GM18909 (cell line): ENCODE results near the gene SYNPO.

ENCODE experiments used
- ATAC-seq: cut with Tn5 transposase; IDR thresholded peaks from one replicate; pipeline ENCODE4 v1.9.1; 2021; ENCODE audit warnings: mild to moderate bottlenecking; ENCODE audit not compliant: unreplicated experiment, poor library complexity

The SYNPO gene

DNA sequence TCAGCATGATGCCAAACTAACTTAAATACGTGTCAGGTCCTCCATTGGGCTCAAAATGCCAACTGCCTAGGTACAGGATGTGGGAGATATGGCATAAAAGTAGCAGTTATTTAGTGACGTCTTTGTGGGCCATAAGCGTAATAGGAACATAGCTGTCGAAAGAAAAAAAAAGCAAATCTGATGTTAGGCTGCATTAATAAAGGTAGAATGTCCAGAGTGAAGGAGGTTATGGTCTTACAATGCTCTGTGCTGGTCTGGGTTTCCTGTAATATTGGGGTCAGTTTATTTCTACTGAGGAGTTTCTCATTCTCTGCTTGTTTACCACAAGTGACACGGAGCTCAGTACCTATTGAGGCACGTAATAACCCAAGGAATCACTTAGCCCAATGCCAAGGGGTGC lies 33.4 kb upstream of the SYNPO start:
- no peak for ATAC-seq

DNA sequence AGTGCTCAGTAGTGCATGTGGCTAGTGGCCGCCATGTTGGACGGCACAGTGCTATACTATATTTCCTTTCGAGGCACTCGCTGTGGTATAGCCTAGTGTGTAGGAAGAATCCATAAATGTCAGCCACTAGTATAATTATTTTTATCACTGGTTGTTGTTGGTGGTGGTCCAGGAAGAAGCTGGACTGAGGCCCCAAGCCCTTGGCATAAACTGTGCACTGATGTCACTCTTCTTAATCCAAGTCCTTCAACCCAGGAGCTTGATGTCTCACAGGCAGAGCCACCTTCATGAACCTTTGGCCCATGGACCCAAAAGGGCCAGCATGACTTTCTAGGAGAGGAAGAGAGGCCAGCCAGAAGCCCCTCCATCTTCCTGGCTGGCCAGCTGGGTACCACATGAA lies 32.5 kb upstream of the SYNPO start:
- no peak for ATAC-seq

DNA sequence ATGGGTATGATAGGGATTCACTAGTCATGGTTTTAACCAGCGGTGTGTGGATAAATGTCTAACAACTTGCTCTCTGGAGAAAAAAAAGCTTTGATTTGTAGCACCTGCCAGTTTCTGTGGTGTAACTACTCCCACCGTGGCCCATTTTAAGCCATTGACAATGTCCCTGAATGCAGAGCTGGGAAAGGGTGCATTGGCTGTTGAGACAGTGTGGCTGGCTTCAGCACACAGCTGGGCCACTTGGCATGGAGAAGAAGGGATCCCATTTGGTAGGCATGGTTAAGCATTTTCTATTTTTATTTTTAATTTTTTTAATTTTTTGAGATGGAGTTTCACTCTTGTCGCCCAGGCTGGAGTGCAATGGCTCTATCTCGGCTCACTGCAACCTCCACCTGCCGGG lies 31.5 kb upstream of the SYNPO start:
- ATAC-seq = no peak

DNA sequence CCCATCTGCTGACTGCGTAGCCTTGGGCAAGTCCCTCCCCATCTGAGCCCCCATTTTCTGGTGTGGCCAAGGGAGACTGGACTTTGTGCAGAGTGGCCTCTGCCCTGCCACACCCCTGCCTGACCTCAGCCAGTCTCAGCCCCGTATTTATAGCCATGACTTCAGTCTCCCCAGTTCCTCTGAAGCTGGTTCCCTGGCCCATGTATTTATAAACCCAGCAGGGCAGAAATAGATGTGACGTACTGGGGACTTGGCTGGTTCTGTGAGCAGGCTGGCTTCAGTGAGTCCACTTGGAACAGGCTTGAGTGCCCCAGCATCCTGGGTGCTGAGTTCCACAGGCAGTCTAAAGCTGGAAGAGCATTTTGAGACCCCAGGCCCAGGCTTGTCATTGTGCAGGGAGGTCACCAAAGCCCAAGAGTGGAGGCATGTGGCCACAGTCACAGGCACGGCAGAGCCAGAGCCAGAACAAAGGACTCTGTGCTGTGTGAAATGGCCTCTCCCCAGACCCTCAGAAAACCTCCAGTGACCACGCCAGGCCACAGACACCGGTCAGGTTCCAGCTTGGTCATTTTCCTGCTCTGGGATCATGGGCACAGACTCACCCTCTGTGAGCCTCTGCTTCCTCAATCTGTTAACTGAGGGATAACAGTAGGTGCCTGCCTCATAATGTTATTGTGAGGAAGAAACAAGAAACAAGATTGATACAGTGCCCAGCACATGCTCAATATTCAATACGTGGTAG lies 30.4 kb upstream of the SYNPO start:
- no peak for ATAC-seq

DNA sequence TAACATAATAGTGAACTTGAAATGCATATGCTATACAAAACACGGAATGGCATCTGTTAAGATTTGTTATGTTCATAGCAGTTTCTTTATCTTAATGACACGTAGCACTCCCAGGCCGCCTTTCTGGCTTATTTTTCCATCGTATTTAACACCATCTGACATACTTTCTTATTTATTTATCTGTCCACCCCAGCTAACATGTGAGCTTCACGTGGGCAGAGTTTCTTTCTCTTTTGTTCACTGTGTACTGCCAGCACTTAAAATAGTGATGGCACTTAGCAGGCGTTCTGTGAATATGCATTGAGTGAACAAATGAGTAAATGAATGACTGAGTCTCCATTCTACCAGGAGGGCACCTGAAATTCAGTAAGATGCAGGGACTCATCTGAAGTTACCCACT lies 29.4 kb upstream of the SYNPO start:
- no peak for ATAC-seq

DNA sequence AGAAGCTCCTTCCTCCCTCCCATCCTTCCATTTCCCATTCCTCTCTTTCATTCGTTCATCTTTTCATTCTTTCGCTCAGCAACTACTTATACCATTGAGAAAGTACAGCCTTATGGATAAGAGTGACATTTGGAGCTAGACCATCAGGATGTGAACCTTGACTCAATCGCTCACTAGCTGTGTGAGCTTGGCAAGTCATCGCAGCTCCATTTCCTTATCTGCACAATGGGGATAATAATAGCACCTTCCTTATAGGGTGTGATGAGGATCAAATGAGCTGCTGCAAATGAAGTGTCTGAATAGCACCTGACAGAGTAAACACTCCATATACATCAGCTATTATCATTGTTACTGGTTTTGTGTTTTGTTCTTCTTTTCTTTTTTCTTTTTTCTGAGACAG lies 28.1 kb upstream of the SYNPO start:
- no peak for ATAC-seq

DNA sequence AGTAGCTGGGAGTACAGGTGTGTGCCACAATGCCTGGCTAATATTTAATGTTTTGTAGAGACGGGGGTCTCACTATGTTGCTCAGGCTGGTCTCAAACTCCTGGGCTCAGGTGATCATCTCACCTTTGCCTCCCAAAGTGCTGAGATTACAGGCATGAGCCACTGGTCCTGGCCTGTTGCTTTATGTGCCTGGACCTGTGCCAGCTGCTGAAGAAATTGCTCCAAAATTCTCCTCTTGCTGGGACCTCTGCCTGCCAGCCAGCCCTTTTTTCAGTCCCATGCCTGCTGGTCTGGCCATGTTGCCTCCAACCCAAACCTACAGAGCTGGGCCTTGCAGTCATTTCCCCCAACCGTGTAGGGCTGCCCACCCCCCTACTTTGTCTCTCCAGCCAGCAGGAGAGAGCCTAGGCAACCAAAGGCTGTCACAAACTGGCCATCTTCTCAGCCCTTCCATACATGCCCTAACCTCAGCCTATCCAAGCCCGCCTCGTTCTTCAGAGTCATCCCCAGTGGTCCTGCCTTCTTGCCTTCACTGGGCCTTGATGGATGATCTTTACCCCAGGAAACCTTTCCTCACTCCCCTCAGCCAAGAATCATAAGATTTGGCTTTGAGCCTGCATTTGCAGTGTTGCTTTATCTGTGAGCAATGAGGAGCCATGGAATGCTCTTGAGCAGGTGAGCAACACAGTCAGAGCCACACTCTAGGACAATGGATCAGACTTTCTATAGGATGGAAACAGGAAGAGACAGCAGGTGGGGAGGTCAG lies 27.4 kb upstream of the SYNPO start:
- no peak for ATAC-seq

DNA sequence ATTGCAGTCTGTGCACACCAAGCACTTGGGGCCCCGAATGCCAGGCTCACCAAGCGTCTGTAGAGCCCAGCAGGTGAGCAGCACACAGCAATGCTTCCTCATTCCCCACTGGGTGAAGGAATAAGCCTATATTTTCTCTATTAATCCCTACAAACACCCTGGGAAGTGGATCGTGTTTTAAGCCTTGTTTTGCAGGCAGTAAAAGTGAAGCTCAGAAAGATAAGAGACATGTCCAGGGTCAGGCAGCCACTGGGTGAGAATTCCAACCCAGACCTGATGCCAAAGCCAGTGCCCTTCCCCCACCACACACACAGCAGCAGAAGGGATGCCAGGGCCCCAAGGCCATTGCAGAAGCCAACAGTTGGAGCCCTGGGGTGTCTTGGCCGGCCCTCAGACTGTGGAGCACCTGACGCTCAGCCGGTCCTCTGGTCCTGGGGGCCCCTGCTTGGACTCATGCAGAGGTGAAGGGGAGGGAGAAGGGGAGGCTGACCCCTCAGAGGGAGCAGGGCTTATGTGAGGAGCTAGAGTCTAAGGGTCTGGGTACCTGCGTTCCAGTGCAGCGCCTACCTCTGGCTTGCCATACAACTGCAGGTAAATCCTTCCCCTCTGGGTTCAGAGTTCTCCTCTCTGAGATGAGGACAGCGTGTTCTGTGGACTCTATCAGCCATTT lies 26.3 kb upstream of the SYNPO start:
- ATAC-seq = no peak

DNA sequence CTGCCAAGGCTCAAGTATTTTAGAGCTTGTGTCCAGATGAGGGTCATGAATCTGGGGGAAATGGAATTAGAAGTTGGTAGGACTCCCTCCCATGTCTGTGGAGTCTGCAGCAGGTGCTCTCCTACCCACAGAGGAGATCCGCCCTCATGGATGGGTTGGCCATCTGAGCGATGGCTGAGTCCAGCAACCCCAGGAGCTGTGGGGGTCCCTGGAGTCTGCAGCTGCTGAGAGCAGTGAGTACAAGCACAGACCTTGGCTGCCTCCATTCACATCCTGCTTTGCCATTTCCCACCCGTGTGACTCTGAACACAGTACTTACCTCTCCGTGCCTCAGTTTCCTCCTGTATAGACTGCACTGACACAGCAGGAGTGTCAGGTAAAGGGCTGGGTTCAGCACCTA lies 25.8 kb upstream of the SYNPO start:
- no peak for ATAC-seq

DNA sequence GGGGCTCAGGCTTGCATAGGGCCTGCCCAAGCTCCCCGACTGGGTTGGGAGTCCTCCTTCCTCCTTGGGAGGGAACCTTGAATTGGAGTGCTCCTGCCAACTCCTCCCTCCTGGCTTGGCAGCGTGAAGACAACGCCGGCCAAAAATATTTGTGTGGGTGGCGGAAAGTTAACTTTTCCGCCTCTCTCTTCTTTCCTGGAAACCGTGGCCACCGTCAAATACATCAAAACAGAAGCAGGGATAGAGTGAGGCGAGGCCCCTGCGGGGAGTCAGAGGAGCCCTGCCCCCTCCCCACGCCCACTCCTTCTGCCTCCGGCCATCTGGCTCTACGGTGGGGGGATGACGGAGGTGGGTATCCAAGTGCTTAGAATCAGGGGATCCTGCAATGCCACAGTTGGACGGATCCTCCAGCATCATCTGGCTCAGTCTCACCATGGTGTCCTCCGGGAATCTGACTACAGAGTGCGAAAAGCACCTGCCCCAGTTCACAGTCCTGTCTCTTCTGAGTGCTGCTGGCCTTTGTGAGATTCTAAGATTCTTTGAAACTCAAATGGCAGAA lies 25.2 kb upstream of the SYNPO start:
- ATAC-seq = no peak

DNA sequence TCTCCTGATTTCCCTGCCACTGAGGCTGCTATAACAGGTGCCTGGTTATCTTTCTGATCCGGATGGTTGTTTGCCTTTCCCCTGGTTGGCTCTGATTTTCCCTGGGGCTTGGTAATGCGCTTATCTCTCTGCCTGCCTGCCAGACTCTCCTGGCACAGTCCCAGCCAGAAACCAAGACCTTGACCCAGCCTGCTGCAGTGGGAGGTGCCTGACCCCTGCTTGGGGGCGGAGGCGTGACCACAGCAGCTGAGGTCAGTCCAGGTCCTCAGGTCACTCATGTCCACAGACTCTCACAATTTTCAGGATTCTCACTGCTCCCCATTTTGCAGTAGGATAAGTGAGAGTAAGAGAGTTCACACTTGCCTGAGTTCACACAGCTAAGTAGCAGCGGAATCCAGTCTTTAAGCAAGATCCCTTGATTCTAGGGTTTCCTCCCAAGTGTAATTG lies 24.4 kb upstream of the SYNPO start:
- ATAC-seq = no peak

DNA sequence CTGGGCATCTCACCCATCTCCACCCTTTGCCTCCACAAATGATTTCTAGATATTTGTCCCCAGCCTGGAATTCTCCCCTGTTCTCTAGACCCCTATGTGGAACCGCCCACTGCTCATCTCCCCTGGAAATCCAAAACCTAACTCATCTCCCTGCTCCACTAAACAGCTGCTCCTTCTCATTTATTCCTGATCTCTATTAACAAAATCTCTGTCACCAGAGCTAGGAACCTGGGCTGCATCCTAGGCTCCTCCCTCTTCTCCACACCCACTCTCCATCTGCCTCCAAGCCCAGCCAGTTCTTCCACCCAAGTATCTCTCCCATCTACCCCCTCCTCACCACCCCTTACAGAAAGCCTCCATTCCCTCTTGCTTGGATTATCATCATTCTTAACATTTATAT lies 24.0 kb upstream of the SYNPO start:
- ATAC-seq = no peak

DNA sequence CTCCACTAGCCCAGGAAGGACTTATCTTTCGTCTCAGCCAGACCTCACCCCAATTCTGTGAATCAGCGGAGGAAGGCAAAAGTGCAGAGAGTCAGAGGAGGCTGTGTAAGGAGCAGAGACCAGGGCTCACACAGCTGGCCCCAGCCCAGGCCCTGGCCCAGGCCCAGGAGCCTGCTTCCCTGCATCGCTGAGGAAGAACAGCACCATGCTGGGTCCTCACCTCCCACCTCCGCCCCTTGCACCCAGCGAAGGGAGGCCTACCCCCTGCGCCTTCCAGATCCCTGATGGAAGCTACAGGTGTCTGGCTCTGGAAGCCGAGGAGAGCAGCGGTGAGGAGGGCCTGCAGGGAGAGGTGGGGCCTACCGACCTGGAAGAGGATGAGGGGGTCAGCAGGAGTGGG lies 22.3 kb upstream of the SYNPO start:
- no peak for ATAC-seq

DNA sequence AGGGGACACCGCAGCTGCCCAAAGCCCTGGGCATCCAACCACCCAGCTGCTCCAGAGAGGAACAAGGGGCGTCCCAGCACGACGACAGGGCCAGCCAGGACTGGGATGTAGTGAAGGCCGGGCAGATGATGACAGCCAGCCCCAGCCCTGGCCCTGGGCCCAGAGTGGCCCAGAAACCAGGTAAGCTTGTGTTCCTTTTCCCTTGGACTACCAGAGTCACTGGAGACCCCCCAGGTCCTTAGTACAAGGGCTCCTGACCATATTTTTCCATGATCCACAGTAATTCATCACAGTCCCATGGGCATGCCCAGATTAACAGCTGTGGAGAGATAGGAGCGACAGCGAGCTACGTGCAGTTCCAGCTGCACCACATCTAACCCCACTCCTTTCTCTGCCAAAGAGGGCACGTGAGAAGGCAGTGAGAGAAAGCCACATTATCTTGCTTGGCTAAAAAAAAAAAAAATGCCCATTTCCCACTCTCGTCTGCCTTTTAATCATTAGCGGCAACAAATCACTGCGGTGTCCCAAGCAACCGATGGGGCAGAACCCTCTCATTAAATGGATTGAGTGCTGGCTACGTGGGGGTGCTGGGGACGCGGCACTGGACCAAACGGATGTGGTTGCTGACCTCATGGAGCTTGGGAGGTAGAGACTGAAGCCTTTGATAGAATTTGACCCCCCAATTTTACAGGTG lies 21.7 kb upstream of the SYNPO start:
- ATAC-seq = no peak

DNA sequence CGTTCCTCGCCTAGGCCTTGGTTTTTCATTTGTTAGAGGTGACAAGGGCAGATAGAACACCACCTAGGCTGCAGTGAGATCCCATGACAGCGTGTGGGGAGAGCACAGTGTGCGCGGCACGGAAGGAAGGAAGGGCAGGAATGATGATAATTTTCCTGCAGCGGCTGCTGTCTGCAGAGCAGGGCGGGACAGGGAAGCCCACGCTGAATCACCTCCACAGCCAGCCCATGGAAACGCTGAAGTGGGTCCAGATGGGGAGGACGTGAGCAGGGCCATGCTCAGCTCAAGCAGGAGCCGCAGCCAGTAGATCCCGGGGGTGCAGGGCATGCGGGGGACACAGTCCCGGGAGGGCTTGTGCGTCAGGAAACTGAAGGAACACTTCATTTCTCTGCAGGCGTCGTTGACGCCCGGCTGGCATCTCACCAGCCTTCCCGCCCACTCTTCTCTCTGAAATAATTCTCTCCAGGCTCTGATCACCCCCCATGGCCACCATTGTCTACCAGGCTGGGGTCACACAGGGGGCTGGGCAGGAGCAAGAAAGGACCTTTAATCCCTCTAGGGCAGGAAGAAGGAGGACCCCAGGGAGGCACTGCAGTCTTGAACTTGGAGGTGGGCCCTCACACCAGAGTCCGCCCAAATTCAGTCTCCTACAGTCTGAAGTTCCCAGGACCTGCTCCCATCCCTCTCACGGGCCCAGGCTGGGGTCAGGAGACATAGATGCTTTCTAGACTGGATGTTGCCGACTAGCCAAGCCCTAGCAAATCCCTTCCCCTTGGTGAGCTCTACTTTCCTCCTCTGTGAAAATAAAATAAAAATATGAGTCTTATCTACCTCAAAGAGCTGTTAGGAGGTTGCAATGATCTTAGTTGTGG lies 20.9 kb upstream of the SYNPO start:
- no peak for ATAC-seq

DNA sequence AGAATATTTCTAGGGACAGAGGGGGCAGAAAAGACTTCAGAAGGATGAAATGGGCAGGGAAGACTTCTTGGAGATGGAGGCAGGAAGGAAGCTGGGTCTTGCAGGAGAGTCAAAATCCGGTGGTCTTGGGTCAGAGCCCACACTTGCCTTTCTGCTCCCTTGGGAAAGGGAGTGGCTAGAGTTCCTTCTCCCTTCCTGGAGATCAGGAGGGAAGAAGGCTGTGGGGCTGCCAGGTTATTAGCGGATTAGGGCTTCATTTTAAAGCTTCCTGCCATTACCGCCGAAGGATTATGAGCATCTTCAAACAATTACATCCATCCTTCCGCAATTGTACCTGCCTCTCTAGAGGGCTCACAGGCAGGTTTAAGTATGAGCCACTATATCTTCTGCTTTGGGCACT lies 19.2 kb upstream of the SYNPO start:
- ATAC-seq = no peak

DNA sequence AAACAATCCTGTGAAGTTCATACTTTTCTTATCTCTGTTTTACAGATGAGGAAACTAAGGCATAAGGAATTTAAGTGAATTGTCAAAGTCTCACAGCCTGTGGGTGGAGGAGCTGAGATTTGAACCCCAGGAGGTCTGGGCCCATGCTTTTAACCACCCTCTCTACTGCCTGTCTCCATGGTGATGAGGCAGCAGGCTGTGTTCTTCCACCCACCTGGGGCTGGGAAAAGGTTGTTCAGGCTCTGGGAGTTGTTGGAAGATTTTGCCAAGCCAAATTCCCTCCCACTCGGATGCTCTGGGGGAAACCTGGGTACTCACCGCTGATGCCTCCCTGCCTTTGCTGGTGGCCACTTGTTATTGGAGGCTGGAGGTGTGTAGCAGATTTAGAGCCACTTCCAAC lies 18.3 kb upstream of the SYNPO start:
- ATAC-seq = no peak

DNA sequence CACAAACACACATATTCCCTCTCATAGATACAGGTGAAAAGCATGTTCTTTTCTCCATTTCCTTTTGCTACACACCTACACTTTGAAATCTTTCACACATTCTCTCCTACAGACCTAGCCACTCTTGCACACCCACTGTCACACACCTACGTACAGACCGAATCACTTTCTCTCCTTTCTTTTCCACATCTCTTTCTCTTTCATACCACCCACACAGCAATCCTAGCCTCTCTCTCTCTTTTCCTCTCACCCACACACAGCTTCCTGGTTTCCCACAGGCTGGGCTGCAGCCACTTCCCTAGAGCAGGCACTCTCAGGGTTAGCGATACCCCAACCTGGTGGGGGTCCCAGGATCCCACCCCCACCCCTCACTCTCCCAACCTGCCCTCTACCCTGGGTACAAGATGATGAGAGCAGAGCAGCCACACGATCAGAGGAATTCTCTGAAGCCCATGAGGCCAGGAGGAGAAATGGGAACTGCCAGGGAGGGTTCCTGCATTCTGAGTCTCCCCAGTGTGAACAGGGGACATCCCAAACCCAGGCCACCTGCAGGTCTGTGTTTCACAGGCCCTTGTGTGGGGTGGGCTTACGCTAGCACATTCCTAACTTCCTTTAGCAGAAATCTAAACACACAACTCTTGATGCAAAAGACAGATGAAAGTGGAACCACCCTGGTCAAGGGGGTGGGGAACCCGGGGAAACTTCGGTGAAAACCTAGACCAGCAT lies 17.1 kb upstream of the SYNPO start:
- ATAC-seq = no peak

DNA sequence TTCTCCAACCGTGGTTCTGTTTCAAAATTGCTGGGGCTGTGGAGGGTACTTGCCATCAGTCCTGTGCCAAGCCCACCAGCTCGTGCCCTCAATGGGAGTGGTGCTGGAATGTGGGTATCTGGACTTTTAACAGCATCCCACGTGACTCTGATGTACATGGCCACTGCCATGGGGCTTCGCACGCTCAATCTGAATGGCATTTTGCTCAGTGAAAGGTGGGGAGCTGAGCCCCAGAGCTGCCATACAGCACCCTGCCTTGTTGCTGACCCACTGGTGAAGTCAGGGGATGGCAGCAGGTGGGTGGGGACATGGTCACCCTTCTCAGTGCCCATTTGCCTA lies 16.6 kb upstream of the SYNPO start:
- no peak for ATAC-seq
